ENCODE data around the gene GPAT2.
"Not testable (repeated sequence)": the region's sequence is repeated elsewhere in the genome, so short reads cannot be mapped to it uniquely, and the experiment has no call there.

DNA sequence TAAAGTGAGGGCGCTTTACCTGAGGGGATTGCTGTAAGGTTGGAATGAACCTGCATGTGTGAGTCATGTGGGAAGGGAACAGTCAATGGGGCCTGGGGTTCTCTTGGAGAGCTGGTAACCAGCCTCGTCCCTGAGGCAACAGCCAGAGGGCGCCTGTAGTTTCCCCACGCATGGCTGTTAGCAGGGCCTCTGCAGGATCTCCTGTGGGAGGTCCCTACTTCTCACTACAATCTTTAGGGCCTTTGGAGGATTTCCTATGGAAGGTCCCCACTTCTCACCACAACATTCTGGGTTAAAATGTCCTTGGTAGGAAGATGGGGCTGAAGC lies 23.6 kb downstream of the GPAT2 start:
- TF ChIP-seq, protein P1, sequence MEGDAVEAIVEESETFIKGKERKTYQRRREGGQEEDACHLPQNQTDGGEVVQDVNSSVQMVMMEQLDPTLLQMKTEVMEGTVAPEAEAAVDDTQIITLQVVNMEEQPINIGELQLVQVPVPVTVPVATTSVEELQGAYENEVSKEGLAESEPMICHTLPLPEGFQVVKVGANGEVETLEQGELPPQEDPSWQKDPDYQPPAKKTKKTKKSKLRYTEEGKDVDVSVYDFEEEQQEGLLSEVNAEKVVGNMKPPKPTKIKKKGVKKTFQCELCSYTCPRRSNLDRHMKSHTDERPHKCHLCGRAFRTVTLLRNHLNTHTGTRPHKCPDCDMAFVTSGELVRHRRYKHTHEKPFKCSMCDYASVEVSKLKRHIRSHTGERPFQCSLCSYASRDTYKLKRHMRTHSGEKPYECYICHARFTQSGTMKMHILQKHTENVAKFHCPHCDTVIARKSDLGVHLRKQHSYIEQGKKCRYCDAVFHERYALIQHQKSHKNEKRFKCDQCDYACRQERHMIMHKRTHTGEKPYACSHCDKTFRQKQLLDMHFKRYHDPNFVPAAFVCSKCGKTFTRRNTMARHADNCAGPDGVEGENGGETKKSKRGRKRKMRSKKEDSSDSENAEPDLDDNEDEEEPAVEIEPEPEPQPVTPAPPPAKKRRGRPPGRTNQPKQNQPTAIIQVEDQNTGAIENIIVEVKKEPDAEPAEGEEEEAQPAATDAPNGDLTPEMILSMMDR (IDR thresholded peaks at IDR 0.05; ENCODE audit: low read depth, low read length): peak; percentile 24; the same call in 1 of the 2 replicates
- TF ChIP-seq EZH2phosphoT487 (IDR thresholded peaks at IDR 0.05; ENCODE audit: low read depth): not testable (repeated sequence)
